B cell (primary cell): ENCODE measurements around the gene ARL6.

Experiments
- CTCF ChIP-seq: fragments of 200-600 bp; IDR thresholded peaks from one replicate; pipeline ENCODE4 v1.8.0; 2022; ENCODE audit warnings: antibody characterized with exemption, mild to moderate bottlenecking
- EZH2 ChIP-seq: IDR thresholded peaks from 2 replicates; pipeline ENCODE4 v1.6.1; 2012; ENCODE audit warnings: borderline replicate concordance, low read depth, mild to moderate bottlenecking, moderate library complexity, low read length; ENCODE audit not compliant: insufficient read depth, poor library complexity, severe bottlenecking

- no peak for TF ChIP-seq CTCF
- no peak for TF ChIP-seq EZH2
Measured at GRCh38 chr3:97810779-97811390, 46.3 kb downstream of the ARL6 start.
